ENCODE results near the gene DLX5.

Gene DLX5

GRCh38 chr7:96985992-96986391, 38.6 kb downstream of the DLX5 start:
- DNase-seq (ENCODE audit: low read depth in 1 of 2, low spot score in 1 of 2): no peak
- in situ Hi-C loops (cut with HindIII; ENCODE audit: low pct_unique_long_range_greater_than_20kb, low sequenced_read_pairs): no loop called here
- TF ChIP-seq JUND (IDR thresholded peaks at IDR 0.05; ENCODE audit: low read depth): no peak

- in situ Hi-C loops (cut with HindIII; ENCODE audit: low pct_unique_long_range_greater_than_20kb, low sequenced_read_pairs): no loop called here
- TF ChIP-seq JUND (IDR thresholded peaks at IDR 0.05; ENCODE audit: low read depth): no peak
- no peak for DNase-seq (ENCODE audit: low read depth in 1 of 2, low spot score in 1 of 2)
Observed at GRCh38 chr7:96982586-96982985, 42.0 kb downstream of the DLX5 start.

GRCh38 chr7:96979551-96980276, 44.9 kb downstream of the DLX5 start:
- in situ Hi-C loops (cut with HindIII; ENCODE audit: low pct_unique_long_range_greater_than_20kb, low sequenced_read_pairs): no loop called here
- peak in 1 of 2 experiments; percentile 10 for DNase-seq (ENCODE audit: low read depth in 1 of 2, low spot score in 1 of 2)
- TF ChIP-seq JUND (IDR thresholded peaks at IDR 0.05; ENCODE audit: low read depth): no peak

- in situ Hi-C loops (cut with HindIII; ENCODE audit: low pct_unique_long_range_greater_than_20kb, low sequenced_read_pairs): no loop called here
- no peak for TF ChIP-seq JUND (IDR thresholded peaks at IDR 0.05; ENCODE audit: low read depth)
- no peak for DNase-seq (ENCODE audit: low read depth in 1 of 2, low spot score in 1 of 2)
Observed at GRCh38 chr7:96977445-96977844, 47.2 kb downstream of the DLX5 start.

- in situ Hi-C loops (cut with HindIII; ENCODE audit: low pct_unique_long_range_greater_than_20kb, low sequenced_read_pairs): no loop called here
- TF ChIP-seq JUND (IDR thresholded peaks at IDR 0.05; ENCODE audit: low read depth): no peak
- DNase-seq (ENCODE audit: low read depth in 1 of 2, low spot score in 1 of 2): no peak
Observed at GRCh38 chr7:96976106-96976505, 48.5 kb downstream of the DLX5 start.

GRCh38 chr7:96973986-96974385, 50.6 kb downstream of the DLX5 start:
- in situ Hi-C loops (cut with HindIII; ENCODE audit: low pct_unique_long_range_greater_than_20kb, low sequenced_read_pairs): no loop called here
- TF ChIP-seq JUND (IDR thresholded peaks at IDR 0.05; ENCODE audit: low read depth): no peak
- DNase-seq (ENCODE audit: low read depth in 1 of 2, low spot score in 1 of 2): no peak

- in situ Hi-C loops (cut with HindIII; ENCODE audit: low pct_unique_long_range_greater_than_20kb, low sequenced_read_pairs): no loop called here
- no peak for TF ChIP-seq JUND (IDR thresholded peaks at IDR 0.05; ENCODE audit: low read depth)
- no peak for DNase-seq (ENCODE audit: low read depth in 1 of 2, low spot score in 1 of 2)
Observed at GRCh38 chr7:96970739-96971138, 53.9 kb downstream of the DLX5 start.

Measured in T47D (cell line).